GM21367 (cell line): ENCODE measurements around the gene USP14.
"Not testable (repeated sequence)": the region's sequence is repeated elsewhere in the genome, so short reads cannot be mapped to it uniquely, and the experiment has no call there.

Experiments used
- ATAC-seq: cut with Tn5 transposase; IDR thresholded peaks from one replicate; pipeline ENCODE4 v1.9.1; 2021; ENCODE audit not compliant: unreplicated experiment

The USP14 gene

DNA sequence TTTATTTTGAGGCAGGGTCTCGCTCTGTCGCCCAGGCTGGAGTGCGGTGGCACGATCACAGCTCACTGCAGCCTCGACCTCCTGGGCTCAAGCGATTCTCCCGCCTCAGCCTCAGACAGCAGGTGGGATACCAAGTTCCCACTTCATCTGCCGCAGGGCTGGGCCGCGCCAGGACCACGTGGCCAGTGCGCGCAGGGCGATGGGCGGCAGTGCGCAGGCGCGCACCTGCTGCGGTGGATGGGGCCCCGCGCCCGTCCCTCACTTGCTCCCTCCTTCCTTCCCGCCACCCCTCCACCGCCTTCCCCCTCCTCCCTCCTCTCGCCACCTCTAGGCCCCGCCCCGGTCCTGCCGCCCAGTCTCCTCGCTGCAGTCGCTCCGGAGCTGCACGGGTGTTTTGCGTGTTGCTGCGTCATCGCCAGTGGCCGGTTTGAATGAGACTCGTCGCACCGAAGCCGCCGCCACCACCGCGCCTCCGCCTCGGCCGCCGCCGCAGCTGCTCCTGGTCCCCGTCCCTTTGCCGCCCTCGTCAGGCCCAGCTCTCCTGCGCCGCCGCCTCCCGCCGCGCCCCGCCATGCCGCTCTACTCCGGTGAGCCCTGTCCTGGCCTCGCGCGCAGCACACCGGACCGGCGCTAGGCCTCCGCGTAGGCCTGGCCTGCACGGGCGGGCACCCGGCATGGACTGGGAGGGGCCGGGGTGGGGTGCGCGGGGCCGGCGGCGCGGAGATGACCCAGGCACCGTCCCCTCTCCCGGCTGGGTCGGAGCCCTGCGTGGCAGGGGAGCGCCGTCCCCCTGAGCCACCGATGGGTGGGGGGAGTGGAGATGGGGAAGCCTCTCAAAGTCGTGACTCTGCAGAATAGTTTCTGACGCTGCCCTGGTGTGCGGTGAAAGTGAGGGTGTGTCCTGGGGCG lies at the start of gene USP14:
Gene USP14 (plus strand): TSS at position 430 of the 909 bp plus-strand sequence. CDS start 142 bp downstream, at position 572.
- peak; percentile 85 for ATAC-seq

DNA sequence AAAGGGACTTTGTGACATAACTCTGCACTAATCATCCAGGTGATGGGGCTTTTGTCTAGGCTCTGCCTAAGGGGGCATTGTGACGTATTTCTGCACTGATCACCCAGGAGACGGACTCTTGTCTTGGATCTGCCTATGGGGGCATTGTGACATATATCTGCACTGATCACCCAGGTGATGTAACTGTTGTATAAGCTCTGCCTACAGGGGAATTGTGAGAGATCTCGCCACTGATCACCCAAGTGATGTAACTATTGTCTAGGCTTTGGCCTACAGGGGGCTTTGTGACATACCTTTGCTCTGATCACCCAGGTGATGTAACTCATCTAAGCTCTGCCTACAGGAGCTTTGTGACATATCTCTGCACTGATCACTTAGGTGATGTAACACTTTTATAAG lies 49.7 kb upstream of the USP14 start:
- peak; percentile 6 for ATAC-seq

DNA sequence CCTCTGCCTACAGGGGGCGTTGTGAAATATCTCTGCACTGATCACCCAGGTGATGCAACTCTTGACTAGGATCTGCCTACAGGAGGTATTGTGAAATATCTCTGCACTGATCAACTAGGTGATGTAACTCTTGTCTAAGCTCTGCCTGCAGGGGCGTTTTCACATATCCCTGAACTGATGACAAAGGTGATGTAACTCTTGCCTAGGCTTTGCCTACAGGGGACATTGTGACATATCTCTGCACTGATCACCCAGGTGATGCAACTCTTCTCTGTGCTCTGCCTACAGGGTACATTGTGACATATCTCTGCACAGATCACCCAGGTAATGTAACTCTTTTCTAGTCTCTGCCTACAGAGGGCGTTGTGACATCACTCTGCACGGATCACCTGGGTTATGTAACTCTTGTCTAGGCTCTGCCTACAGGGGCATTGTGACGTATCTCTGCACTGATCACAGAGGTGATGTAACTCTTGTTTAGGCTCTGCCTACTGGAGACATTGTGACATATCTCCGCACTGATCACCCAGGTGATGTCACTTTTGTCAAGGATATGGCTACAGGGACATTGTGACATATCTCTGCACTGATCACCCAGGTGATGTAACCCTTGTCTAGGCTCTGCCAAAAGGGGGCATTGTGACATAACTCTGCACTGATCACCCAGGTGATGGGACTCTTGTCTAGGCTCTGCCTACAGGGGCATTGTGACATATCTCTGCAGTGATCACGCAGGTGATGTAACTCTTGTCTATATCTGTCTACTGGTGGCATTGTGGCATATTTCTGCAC lies 49.0 kb upstream of the USP14 start:
- peak; percentile 15 for ATAC-seq

DNA sequence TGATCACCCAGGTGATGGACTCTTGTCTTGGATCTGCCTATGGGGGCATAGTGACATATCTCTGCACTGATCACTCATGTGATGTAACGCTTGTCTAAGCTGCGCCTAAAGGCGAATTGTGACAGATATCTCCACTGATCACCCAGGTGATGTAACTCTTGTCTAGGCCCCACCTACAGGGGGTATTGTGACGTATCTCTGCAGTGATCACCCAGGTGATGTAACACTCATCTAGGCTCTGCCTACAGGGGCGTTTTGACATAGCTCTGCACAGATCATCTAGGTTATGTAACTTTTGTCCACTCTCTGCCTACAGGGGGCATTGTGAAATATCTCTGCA lies 48.5 kb upstream of the USP14 start:
- not testable (repeated sequence) for ATAC-seq

DNA sequence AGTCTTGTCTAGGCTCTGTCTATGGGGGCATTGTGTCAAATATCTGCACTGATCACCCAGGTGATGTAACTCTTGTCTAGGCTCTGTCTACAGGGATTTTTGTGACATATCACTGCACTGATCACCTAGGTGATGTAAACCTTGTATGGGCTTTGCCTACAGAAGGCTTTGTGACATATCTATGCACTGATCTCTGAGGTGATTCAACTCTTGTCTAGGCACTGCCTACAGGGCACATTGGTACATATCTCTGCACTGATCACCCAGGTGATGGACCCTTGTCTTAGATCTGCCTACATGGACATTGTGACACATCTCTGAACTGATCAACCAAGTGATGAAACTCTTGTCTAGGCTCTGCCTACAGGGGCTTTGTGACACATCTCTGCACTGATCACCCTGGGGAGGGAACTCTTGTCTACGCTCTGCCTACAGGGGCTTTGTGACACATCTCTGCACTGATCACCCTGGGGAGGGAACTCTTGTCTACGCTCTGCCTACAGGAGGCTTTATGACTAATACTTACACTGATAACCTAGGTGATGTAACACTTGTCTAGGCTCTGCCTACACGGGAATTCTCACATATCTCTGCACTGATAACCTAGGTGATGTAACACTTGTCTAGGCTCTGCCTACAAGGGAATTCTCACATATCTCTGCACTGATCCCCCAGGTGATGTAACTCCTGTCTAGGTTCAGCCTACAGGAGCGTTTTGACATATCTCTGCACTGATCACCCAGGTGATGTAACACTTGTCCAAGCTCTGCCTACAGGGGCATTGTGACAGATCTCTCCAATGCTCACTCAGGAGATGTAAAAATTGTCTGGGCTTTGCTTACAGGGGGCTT lies 47.8 kb upstream of the USP14 start:
- not testable (repeated sequence) for ATAC-seq

DNA sequence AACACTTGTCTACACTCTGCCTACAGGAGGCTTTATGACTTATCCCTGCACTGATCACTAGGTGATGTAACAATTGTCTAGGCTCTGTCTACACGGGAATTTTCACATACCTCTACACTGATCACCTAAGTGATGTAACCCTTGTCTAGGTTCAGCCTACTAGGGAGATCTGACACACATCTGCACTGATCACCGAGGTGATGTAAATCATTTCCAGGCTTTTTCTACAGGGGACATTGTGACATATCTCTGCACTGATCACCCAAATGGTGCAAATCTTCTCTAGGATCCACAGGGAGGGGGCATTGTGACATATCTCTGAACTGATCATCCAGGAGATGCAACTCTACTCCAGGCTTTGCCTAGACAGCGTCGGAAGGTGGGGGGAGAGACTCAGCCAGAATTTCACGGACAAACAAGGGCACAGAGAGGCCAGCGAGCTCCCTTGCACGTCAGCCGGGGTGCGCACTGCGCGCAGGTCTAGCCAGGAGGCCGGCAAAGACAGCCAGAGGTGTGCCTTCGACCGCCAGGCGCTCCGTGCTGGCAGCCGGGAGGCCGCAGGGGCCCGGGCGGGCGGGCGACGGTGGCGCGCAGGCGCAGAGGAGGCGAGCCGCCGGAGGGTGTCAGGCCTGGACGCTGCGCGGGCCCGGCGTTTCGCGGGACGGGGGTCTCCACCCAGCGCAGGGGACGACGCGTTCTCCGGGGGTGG lies 46.9 kb upstream of the USP14 start:
- ATAC-seq: peak; percentile 36

DNA sequence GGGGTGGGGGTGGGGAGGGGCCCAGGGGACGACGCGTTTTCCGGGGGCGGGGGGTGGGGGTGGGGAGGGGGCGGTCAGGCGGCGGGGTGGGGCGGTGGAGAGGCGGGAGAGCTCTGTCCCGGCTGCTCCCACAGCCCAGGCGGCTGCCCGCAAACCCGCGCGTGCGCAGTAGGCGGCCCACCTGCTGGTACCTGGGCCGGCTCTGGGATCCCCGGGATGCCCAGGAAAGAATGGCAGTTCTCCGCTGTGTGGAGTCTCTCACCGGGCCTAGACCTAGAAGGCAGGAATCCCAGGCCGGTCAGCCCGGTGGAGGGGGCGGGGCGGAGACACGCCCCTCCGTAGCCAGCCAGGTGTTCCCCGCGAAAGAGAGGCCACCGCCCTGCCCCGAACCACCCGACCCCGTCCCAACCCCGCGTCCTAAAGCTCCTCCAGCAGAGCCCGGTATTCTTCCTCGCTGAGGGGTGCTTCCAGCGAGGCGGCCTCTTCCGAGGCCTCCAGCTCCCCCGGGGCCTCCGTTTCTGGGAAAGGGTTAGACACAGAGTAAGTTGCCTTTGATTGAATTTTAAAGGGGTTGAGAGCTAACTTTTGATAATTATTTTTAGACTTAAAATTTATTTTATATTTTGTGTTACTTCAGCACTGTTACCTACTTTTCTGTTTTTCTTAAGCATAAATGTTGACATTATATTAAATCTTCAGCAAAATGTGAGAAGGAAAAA lies 46.2 kb upstream of the USP14 start:
- ATAC-seq: not testable (repeated sequence)

DNA sequence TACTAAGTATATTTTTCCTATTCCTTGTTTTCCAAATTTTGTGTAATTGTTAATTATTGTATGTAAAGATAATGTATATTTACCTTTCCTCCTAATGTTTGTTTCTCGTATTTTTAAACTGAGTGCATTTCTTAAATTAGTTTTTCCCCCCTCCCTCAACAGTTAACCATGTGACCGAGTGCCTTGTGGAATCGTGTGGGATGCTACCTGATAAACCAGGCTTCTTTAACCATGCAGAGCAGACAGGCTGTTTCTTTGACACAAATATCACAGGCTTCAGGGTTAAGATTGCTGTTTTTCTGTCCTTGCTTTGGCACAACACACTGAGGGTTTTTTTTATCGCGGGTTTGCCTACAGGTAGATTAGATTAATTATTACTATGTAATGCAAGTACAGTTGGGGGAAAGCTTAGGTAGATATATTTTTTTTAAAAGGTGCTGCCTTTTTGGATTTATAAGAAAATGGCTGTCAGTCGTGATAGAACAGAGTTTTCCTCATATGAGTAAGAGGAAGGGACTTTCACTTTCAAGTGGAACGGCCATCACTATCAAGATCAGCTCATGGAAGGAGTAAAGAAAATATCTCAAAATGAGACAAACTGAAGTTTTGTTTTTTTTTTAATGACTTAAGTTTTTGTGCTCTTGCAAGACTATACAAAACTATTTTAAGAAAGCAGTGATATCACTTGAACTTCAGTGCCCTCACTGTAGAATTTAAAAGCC lies 37.7 kb upstream of the USP14 start:
- ATAC-seq: not testable (repeated sequence)

DNA sequence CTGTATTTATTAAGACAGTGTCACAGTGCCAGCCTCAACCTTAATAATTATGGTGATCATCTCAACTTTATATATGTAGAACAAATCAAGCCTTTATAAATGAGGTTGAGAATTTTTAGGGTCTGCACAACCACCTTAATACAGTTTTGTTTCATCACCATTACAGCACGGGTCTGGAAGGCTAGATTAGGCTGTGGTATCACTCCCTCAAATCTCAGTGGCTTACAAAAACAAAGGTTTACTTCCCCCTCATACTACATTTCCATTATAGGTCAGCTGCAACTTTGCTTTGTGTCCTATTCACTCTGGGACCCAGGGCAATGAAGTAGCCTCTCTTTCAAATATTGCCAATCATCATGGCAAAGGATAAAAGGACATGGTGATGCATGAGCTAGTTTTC lies 23.3 kb upstream of the USP14 start:
- ATAC-seq: no peak

DNA sequence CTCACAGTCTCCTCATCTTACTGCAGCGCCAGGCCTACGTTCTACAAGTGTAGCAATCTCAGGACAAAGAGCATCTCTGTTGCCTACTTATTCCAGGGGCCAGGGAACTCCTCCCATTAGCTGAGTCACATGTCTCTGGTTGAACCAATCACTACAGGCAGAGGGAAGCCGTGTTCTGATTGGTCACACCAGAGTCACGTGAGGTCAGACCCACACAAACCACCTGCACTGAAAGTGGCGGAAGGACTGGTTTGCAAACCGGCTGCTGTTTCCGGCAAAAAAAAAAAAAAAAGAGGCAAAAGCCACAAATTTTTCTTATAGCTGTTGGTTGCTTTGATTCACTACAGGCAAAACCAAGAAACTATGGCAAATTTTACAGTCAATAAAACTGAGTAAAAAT lies 21.9 kb upstream of the USP14 start:
- ATAC-seq: no peak

DNA sequence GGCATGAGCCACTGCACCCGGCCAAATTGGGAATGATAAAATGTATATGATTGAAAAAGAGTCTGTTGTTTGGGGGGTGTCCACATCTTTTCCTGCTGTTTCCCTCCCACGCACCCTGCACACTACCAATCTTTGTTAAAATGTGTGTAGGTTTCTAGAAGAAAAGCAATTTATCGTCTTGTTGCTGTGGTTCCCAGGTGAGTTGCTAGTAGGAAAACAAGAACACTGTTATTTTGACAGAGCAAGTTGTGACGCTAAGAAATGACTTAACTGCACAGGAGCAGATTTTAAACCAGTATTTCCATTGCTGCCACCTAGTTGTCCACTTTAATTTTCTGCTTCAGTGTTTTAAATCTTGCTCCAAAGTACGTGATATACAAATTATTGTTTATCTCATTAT lies 21.0 kb upstream of the USP14 start:
- ATAC-seq: no peak

DNA sequence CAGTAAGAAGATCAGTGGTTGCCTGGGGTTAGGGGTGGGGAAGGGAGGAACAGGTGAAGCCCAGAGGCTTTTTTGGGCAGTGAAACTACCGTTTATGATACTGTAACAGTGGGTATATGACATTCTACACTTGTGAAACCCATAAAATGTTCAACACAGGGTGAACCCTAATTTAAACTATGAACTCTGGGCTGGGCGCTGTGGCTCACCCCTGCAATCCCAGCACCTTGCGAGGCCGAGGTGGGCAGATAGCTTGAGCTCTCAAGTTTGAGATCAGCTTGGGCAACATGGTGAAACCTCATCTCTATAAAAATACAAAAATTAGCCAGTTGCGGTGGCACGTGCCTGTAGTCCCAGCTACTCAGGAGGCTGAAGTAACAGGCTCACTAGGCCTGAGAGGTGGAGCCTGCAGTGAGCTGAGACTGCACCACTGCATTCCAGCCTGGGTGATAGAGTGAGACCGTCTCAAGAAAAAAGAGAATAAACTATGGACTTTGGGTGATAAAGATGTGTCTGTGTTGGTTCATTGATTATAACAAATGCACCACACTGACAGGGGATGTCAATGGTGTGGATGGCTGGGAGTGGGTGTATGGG lies 17.6 kb upstream of the USP14 start:
- ATAC-seq: no peak

DNA sequence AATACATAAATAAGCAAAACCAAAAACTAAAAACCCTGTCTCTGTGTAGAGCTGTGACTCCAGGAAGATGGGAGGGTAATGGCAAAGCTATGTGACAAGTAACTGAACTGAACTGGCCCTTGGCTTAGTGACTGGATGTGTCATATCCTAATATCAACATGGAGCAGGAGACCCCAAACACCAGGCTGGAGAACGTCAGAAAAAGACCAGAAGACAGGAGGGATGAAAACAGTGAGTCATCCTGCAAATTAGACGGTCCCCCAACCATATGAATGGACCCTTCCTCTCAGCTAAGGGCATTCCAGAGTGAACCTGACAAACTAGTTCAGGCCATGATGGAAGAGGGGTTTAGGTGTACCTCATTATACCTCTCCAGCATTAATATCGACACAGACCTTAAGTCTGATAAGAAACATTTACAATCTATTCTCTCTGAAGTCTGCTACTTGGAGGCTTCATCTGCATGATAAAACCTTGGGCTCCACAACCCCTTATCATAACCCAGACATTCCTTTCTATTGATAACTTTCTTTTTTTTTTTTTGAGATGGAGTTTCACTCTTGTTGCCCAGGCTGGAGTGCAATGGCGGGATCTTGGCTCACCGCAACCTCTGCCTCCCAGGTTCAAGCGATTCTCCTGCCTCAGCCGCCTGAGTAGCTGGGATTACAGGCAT lies 15.6 kb upstream of the USP14 start:
- not testable (repeated sequence) for ATAC-seq

DNA sequence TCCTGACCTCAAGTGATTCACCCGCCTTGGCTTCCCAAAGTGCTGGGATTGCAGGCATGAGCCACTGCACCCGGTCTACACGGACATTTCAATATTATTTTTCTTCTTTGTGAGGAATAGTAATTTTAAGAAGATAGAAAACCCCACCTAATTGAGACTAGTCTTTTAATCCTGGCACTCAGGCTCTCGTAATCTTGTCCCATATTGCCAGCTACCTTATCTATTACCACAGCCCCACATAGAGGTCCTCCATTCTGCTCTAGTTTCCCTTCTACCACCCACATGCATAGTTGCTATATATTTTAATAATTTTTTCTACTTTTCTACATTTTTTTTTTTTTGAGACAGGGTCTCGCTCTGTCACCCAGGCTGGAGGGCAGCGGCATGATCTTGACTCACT lies 9.5 kb upstream of the USP14 start:
- no peak for ATAC-seq

DNA sequence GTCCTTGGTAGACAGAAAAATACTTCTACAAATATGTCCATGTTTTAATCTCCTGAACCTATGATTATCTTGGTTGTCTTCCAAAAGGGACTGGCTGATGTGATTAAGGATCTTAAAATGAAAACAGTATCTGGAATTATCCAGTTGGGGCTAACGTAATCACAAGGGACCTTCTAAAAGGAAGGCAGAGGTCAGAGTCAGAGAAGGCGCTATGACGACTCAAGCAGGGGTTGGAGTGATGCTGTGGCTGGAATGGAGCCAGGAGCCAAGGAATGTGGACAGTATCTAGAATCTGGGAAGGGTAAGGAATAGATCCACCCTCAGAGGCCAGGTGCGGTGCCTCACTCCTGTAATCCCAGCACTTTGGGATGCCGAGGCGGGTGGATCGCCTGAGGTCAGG lies 4.2 kb upstream of the USP14 start:
- no peak for ATAC-seq

DNA sequence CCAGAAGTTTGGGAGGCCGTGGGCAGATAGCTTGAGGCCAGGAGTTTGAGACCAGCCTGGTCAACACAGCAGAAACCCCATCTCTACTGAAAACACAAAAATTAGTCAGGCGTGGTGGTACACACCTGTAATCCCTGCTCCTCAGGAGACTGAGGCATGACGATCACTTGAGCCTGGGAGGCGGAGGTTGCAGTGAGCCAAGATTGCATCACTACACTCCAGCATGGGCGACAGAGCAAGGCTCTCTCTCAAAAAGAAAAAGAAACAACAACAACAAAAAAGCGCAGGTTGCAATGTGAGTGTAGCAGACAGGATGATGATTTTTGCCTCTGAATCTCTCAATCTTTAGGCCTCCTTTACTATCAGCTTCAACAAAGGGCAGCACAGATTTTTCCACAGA lies 2.7 kb upstream of the USP14 start:
- no peak for ATAC-seq

DNA sequence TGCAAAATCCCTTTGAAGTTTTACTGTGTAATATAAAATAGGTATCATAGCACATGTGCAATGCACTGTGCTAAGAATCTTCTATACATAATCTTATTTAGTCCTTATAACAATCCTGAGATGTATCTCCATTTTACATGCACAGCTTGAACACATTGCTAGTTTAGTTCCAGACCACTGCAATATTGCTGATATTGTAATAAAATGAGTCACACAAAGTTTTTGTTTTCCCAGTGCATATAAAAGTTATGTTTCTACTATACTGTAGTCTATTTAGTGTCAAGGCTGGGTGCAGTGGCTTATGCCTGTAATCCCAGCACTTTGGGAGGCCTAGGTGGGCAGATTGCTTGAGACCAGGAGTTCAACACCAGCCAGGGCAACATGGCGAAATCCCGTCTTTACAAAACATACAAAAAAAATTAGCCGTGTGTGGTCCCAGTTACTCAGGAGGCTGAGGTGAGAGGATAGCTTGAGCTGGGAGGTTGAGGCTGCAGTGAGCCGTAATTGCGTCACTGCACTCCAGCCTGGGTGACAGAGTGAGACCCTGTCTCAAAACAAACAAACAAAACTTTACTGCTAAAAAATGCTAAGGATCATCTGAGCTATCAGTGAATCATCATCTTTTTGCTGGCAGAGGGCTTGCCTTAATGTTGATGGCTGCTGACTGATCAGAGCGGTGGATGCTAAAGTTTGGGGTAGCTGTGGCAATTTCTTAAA lies 1.7 kb upstream of the USP14 start:
- no peak for ATAC-seq
